Neuronal stem cell (in vitro differentiated cells): ENCODE data around the gene PCED1B. TPM values are rescaled to one million over a fixed set of nuclear protein-coding genes. Genes with fewer than 3 reads are reported as not detected.

ENCODE experiments used
- DNase-seq: peaks from one replicate; pipeline ENCODE4 v3.0.0-alpha.2; 2013; ENCODE audit warnings: low spot score
- H2AFZ ChIP-seq: one replicate; pipeline ENCODE4 v1.6.1; 2013; ENCODE audit warnings: mild to moderate bottlenecking, low read length, inconsistent platforms
- H2AK5ac ChIP-seq: 2 replicates; pipeline ENCODE4 v1.6.1; 2013; ENCODE audit warnings: low read depth, mild to moderate bottlenecking, inconsistent platforms, low read length, moderate library complexity, mixed read lengths
- H2BK120ac ChIP-seq: 2 replicates; pipeline ENCODE4 v1.6.1; 2013; ENCODE audit warnings: low read depth, mild to moderate bottlenecking, inconsistent platforms, low read length, moderate library complexity, mixed read lengths
- H2BK12ac ChIP-seq: one replicate; pipeline ENCODE4 v1.6.1; 2013; ENCODE audit warnings: low read length, inconsistent platforms
- H2BK15ac ChIP-seq: 2 replicates; pipeline ENCODE4 v1.6.1; 2013; ENCODE audit warnings: mild to moderate bottlenecking, low read length, inconsistent platforms, mixed read lengths
- H2BK5ac ChIP-seq: one replicate; pipeline ENCODE4 v1.6.1; 2013; ENCODE audit warnings: inconsistent platforms, mild to moderate bottlenecking, low read length, moderate library complexity
- H3K14ac ChIP-seq: one replicate; pipeline ENCODE4 v1.6.1; 2013; ENCODE audit warnings: low read length, inconsistent platforms
- H3K18ac ChIP-seq: 2 replicates; pipeline ENCODE4 v1.6.1; 2013; ENCODE audit warnings: low read length, inconsistent platforms
- H3K23ac ChIP-seq: 2 replicates; pipeline ENCODE4 v1.6.1; 2013; ENCODE audit warnings: low read depth, mild to moderate bottlenecking, mixed read lengths, low read length, inconsistent platforms; ENCODE audit not compliant: poor library complexity
- H3K27ac ChIP-seq: replicated peaks from 3 replicates; pipeline ENCODE4 v1.5.1; 2013; ENCODE audit warnings: low read length, inconsistent platforms
- H3K27me3 ChIP-seq, 3 experiments: 2 replicates each; pipeline ENCODE4 v1.6.1; 2013; ENCODE audit warnings: low read length in 3 of 3, mild to moderate bottlenecking in 2 of 3, inconsistent platforms in 1 of 3, low read depth in 1 of 3, mixed read lengths in 1 of 3, moderate library complexity in 1 of 3; ENCODE audit not compliant: control insufficient read depth in 3 of 3, insufficient read depth in 3 of 3
- H3K36me3 ChIP-seq, 2 donors: replicated peaks in 1 of 2; 2 replicates each; pipeline ENCODE4 v1.6.1; 2013; ENCODE audit warnings: low read length in 2 of 2; ENCODE audit not compliant: control insufficient read depth in 2 of 2, insufficient read depth in 2 of 2
- H3K4ac ChIP-seq: 2 replicates; pipeline ENCODE4 v1.6.1; 2013; ENCODE audit warnings: inconsistent platforms, mild to moderate bottlenecking, low read length, moderate library complexity
- H3K4me1 ChIP-seq, 2 donors: 1 replicate in 1 of 2; 2 replicates in 1 of 2; pipeline ENCODE4 v1.6.1; 2013; ENCODE audit warnings: low read length in 2 of 2, low read depth in 1 of 2; ENCODE audit not compliant: control insufficient read depth in 2 of 2, insufficient read depth in 1 of 2
- H3K4me2 ChIP-seq: one replicate; pipeline ENCODE4 v1.6.1; 2013; ENCODE audit warnings: mild to moderate bottlenecking, low read length, inconsistent platforms; ENCODE audit not compliant: insufficient read depth, poor library complexity, severe bottlenecking
- H3K4me3 ChIP-seq, 2 donors: 2 replicates each; pipeline ENCODE4 v1.5.1; 2013; ENCODE audit warnings: low read length in 2 of 2, mild to moderate bottlenecking in 2 of 2, inconsistent platforms in 1 of 2, moderate library complexity in 1 of 2
- H3K79me1 ChIP-seq: one replicate; pipeline ENCODE4 v1.6.1; 2013; ENCODE audit warnings: low read depth, mild to moderate bottlenecking, inconsistent platforms, low read length, moderate library complexity
- H3K9ac ChIP-seq: one replicate; pipeline ENCODE4 v1.6.1; 2013; ENCODE audit warnings: mild to moderate bottlenecking, low read depth, low read length, inconsistent platforms; ENCODE audit not compliant: poor library complexity
- H3K9me3 ChIP-seq, 2 donors: replicated peaks in 1 of 2; 2 replicates each; pipeline versions ENCODE3 to v1.6.1; 2013; ENCODE audit warnings: low read length in 2 of 2, mild to moderate bottlenecking in 2 of 2, inconsistent platforms in 1 of 2, low read depth in 1 of 2, mixed read lengths in 1 of 2, moderate library complexity in 1 of 2; ENCODE audit not compliant: control insufficient read depth in 2 of 2, insufficient read depth in 1 of 2
- H4K8ac ChIP-seq: one replicate; pipeline ENCODE4 v1.6.1; 2013; ENCODE audit warnings: low read depth, mild to moderate bottlenecking, inconsistent platforms, low read length, moderate library complexity
- H4K91ac ChIP-seq: one replicate; pipeline ENCODE4 v1.6.1; 2013; ENCODE audit warnings: low read length, low read depth, mild to moderate bottlenecking, inconsistent platforms; ENCODE audit not compliant: poor library complexity
- WGBS, 2 donors: extraction: QIAGEN DNeasy Blood & Tissue Kit; methylation state at CpG; one replicate each; pipeline ENCODE4 v1.1.7; 2013; ENCODE audit warnings: missing lambda C conversion rate in 2 of 2, mixed read lengths in 1 of 2; ENCODE audit not compliant: insufficient read length in 2 of 2, insufficient replicate concordance in 1 of 2; ENCODE audit errors: extremely low coverage in 2 of 2; 5-methylcytosine and 5-hydroxymethylcytosine counted together
- polyA plus RNA-seq, 2 experiments: library from polyadenylated mRNA; stranded (reverse); fragments of 200-250 nt; gene quantifications; one replicate each; pipeline ENCODE4 v1.2.3, GENCODE V29; 2013

Gene PCED1B, protein sequence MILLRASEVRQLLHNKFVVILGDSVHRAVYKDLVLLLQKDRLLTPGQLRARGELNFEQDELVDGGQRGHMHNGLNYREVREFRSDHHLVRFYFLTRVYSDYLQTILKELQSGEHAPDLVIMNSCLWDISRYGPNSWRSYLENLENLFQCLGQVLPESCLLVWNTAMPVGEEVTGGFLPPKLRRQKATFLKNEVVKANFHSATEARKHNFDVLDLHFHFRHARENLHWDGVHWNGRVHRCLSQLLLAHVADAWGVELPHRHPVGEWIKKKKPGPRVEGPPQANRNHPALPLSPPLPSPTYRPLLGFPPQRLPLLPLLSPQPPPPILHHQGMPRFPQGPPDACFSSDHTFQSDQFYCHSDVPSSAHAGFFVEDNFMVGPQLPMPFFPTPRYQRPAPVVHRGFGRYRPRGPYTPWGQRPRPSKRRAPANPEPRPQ
- 0.54 TPM for polyA plus RNA-seq (2013, experiment 1 of 2)
- polyA plus RNA-seq (2013, experiment 2 of 2), result 0.65 TPM

DNA sequence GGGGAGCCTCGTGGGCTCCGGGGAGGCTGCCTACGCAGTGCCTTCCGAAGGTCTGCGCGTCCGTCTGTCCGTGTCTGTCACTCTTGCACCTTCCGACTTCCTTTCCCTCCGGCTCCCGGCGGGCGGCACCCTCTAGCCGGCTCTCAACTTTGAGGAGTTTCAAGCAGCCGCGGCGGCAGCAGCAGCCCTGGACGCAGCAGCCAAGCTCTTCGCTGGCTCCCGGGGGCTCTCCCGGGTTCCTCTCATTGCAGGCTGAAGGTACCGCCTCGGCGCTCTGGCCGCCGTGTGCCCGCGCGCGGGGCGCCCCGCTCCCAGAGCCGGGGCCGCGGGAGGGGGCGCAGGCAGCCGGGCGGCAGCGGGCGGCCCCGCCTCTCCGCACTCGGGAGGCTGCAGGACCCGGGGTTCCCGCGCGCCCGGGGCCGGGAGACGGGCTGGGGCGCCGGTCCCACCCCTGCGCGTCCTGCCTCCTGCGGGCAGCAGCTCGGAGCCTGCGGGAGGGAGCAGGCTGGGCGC, at the start of gene PCED1B, which contains the start of gene AMIGO2:
Gene PCED1B, plus strand, starts transcription at position 154 of the 513 bp plus-strand sequence. CDS start 155,443 bp downstream, outside the sequence.
Gene AMIGO2, minus strand, starts transcription at position 492 of the 513 bp plus-strand sequence. CDS start 957 bp downstream, outside the sequence.
- Histone ChIP-seq H3K23ac (peak within 1 kb of the TSS; percentile 77), H3K27me3 (peaks cover 0 to 63% (median 19%) of the 10 kb centered on the region in 3 experiments), H3K14ac (no peak within 1 kb of the TSS), H3K9me3 (no peaks in the 10 kb centered on the region), H3K36me3 (no peaks in the 10 kb centered on the region), H4K8ac (peak within 1 kb of the TSS; percentile 26), H3K4me1 (peaks cover 0 to 2% of the 10 kb centered on the region in 2 donors), H3K4me3 (peak within 1 kb of the TSS; percentile 35 to 89), H3K79me1 (no peaks in the 10 kb centered on the region), H2AK5ac (no peak within 1 kb of the TSS), H2BK15ac (peak within 1 kb of the TSS; percentile 62), H3K4ac (no peak within 1 kb of the TSS), H2BK120ac (peak within 1 kb of the TSS; percentile 75), H3K27ac (no peak within 1 kb of the TSS), H4K91ac (no peak within 1 kb of the TSS), H2BK12ac (no peak within 1 kb of the TSS), H3K9ac (peak within 1 kb of the TSS; percentile 64), H3K4me2 (peak within 1 kb of the TSS; percentile 96), H2BK5ac (no peak within 1 kb of the TSS), H3K18ac (peak within 1 kb of the TSS; percentile 90), H2AFZ (peak within 1 kb of the TSS; percentile 85)
- peak; percentile 42 for DNase-seq
- no CpG with 5 or more reads among the region's 58 CpGs for WGBS, 2 donors

DNA sequence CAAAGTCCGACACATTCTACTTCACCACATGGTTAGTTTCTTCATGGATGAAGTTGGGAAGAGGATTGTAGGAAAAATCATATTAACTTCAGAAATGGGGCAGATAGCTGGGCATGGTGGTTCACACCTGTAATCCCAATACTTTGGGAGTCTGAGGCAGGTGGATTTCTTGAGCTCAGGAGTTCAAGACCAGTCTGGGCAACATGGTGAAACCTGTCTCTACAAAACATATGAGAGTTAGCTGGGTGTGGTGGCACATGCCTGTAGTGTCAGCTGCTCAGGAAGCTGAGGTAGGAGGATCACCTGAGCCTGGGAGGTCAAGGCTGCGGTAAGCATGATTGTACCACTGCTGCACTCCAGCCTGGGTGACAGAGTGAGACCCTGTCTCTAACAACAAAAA, 49.5 kb upstream of the PCED1B start:
- Histone ChIP-seq H2BK12ac (no peak overlapping the region), H3K18ac (no peak overlapping the region), H3K9me3 (no peaks in the 10 kb centered on the region), H3K9ac (no peak overlapping the region), H3K23ac (no peak overlapping the region), H4K91ac (no peak overlapping the region), H3K4ac (no peak overlapping the region), H3K36me3 (no peaks in the 10 kb centered on the region), H2AFZ (no peak overlapping the region), H3K4me3 (no peak overlapping the region), H2BK5ac (no peak overlapping the region), H3K14ac (no peak overlapping the region), H2AK5ac (no peak overlapping the region), H3K27ac (no peak overlapping the region), H2BK120ac (no peak overlapping the region), H3K79me1 (no peaks in the 10 kb centered on the region), H2BK15ac (no peak overlapping the region), H3K4me1 (peaks cover 0 to 3% of the 10 kb centered on the region in 2 donors), H4K8ac (no peak overlapping the region), H3K4me2 (no peak overlapping the region), H3K27me3 (no peaks in the 10 kb centered on the region)
- no peak for DNase-seq
- no CpG with 5 or more reads among the region's 2 CpGs for WGBS, 2 donors

DNA sequence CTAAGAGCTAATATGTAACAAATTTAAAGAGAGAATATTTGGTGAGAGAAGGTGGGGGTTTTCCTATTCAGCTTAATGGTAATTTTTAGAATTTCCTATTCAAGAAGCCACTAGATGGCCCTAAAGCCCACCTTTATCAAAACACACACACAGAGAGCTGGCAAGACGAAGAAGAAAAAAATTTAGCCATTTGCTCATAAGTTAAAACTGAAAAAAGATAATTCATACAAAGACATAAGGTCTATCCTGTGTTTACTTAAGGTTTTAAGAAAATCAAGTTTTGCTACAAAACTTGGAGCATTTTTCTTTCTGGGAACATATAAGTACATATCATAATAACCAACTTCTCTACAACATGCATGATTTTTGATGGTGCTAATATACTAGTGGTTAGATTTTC, 46.8 kb upstream of the PCED1B start:
- H3K4me1 ChIP-seq, result peaks cover 0 to 3% of the 10 kb centered on the region in 2 donors
- no peaks in the 10 kb centered on the region for H3K9me3 ChIP-seq
- no peaks in the 10 kb centered on the region for H3K79me1 ChIP-seq
- no peak overlapping the region for H2BK15ac ChIP-seq
- no peak overlapping the region for H3K23ac ChIP-seq
- no peak for DNase-seq
- WGBS, 2 donors, result no CpG with 5 or more reads among the region's 1 CpG
- no peak overlapping the region for H2BK5ac ChIP-seq
- H4K8ac ChIP-seq, result no peak overlapping the region
- no peak overlapping the region for H2BK12ac ChIP-seq
- H3K27me3 ChIP-seq, result no peaks in the 10 kb centered on the region
- no peaks in the 10 kb centered on the region for H3K36me3 ChIP-seq
- H2AFZ ChIP-seq, result no peak overlapping the region
- no peak overlapping the region for H3K9ac ChIP-seq
- H3K18ac ChIP-seq, result no peak overlapping the region
- H4K91ac ChIP-seq, result no peak overlapping the region
- no peak overlapping the region for H2BK120ac ChIP-seq
- no peak overlapping the region for H3K14ac ChIP-seq
- H3K27ac ChIP-seq, result no peak overlapping the region
- no peak overlapping the region for H2AK5ac ChIP-seq
- no peak overlapping the region for H3K4ac ChIP-seq
- H3K4me2 ChIP-seq, result no peak overlapping the region
- H3K4me3 ChIP-seq, result no peak overlapping the region

DNA sequence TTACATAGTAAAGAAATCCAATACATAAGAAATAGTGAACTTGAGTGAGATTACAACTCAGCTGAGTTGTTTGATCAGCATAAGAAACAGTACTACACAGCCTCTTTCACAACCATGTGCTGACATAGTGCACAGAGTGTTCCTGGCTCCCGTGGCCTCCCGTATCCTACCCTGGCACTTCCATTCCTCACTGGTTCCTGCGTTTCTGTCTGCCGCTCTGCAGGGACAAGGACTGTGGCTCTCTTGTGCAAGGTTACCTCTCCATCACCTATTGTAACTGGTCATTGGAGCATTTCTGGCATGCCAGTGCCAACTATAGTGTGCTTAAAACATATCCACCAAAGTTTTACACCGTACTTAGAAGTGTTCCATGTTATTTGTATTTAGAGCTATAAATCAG, 46.3 kb upstream of the PCED1B start:
- no CpG with 5 or more reads among the region's 5 CpGs for WGBS, 2 donors
- peak overlapping the region; percentile 73 for H3K18ac ChIP-seq
- no peak overlapping the region for H2BK15ac ChIP-seq
- H4K91ac ChIP-seq, result no peak overlapping the region
- no peak overlapping the region for H3K14ac ChIP-seq
- no peak overlapping the region for H3K27ac ChIP-seq
- peak overlapping the region; percentile 52 for H4K8ac ChIP-seq
- no peaks in the 10 kb centered on the region for H3K9me3 ChIP-seq
- no peak overlapping the region for H3K9ac ChIP-seq
- H2BK12ac ChIP-seq, result no peak overlapping the region
- no peak overlapping the region for H3K4me3 ChIP-seq
- H2AK5ac ChIP-seq, result no peak overlapping the region
- H3K79me1 ChIP-seq, result no peaks in the 10 kb centered on the region
- no peak overlapping the region for H3K23ac ChIP-seq
- H3K36me3 ChIP-seq, result no peaks in the 10 kb centered on the region
- H3K4me1 ChIP-seq, result peaks cover 0 to 3% of the 10 kb centered on the region in 2 donors
- H2BK5ac ChIP-seq, result no peak overlapping the region
- H3K27me3 ChIP-seq, result no peaks in the 10 kb centered on the region
- no peak for DNase-seq
- H2AFZ ChIP-seq, result no peak overlapping the region
- no peak overlapping the region for H3K4ac ChIP-seq
- H3K4me2 ChIP-seq, result no peak overlapping the region
- no peak overlapping the region for H2BK120ac ChIP-seq
